ENCODE results near the gene PCDHA2.
"Not testable (repeated sequence)": the region's sequence is repeated elsewhere in the genome, so short reads cannot be mapped to it uniquely, and the experiment has no call there.

Gene PCDHA2

GRCh38 chr5:140806834-140807775 lies 12.5 kb downstream of the PCDHA2 start, which contains the start of gene PCDHA4:
PCDHA4 (plus strand) TSS chr5:140807068.
- TF ChIP-seq CTCF (IDR thresholded peaks at IDR 0.05; ENCODE audit: insufficient read depth, low read depth, low read length, missing control alignments): no peak
- DNase-seq (ENCODE audit: low read depth): no peak
- H3K4me3 ChIP-seq (ENCODE audit: low read depth, low read length): no peak within 1 kb of the TSS

- not testable (repeated sequence) for DNase-seq (ENCODE audit: low read depth); H3K4me3 ChIP-seq (ENCODE audit: low read depth, low read length)
Observed at GRCh38 chr5:140808241-140808888, 13.7 kb downstream of the PCDHA2 start.

GRCh38 chr5:140808889-140809291 lies 14.2 kb downstream of the PCDHA2 start:
- no peak overlapping the region for H3K4me3 ChIP-seq (ENCODE audit: low read depth, low read length)
- TF ChIP-seq CTCF (IDR thresholded peaks at IDR 0.05; ENCODE audit: insufficient read depth, low read depth, low read length, missing control alignments): no peak
- DNase-seq (ENCODE audit: low read depth): no peak

- H3K4me3 ChIP-seq (ENCODE audit: low read depth, low read length): no peak within 1 kb of the TSS
- DNase-seq (ENCODE audit: low read depth): peak; percentile 10
- peak; percentile 37 for TF ChIP-seq CTCF (IDR thresholded peaks at IDR 0.05; ENCODE audit: insufficient read depth, low read depth, low read length, missing control alignments)
Observed at GRCh38 chr5:140821375-140822280, 27.0 kb downstream of the PCDHA2 start, which contains the start of gene PCDHA5. PCDHA5 (plus strand) TSS chr5:140821613.

- TF ChIP-seq CTCF (IDR thresholded peaks at IDR 0.05; ENCODE audit: insufficient read depth, low read depth, low read length, missing control alignments): no peak
- no peak for DNase-seq (ENCODE audit: low read depth)
- H3K4me3 ChIP-seq (ENCODE audit: low read depth, low read length): no peak overlapping the region
Observed at GRCh38 chr5:140822281-140822629, 27.6 kb downstream of the PCDHA2 start.

- DNase-seq (ENCODE audit: low read depth); H3K4me3 ChIP-seq (ENCODE audit: low read depth, low read length): not testable (repeated sequence)
Observed at GRCh38 chr5:140822969-140823368, 28.3 kb downstream of the PCDHA2 start.

- no peak for DNase-seq (ENCODE audit: low read depth)
- no peak overlapping the region for H3K4me3 ChIP-seq (ENCODE audit: low read depth, low read length)
- TF ChIP-seq CTCF (IDR thresholded peaks at IDR 0.05; ENCODE audit: insufficient read depth, low read depth, low read length, missing control alignments): no peak
Observed at GRCh38 chr5:140823475-140823874, 28.8 kb downstream of the PCDHA2 start.
